Measurements from ENCODE around the gene DNAI1. TPM values are rescaled to one million over a fixed set of nuclear protein-coding genes. Genes with fewer than 3 reads are reported as not detected.
A peak's percentile ranks its signal among the peaks of the same experiment; 100 is the strongest.

Gene DNAI1
- total RNA-seq, 1 donor from 2014 or later: 1.8 TPM

- Histone ChIP-seq H3K4me1 (ENCODE audit: insufficient read depth, low read length) (peaks cover 14% of the 10 kb centered on the region), H3K9ac (ENCODE audit: low read length) (no peak overlapping the region), H3K27me3 (ENCODE audit: insufficient read depth, low read length) (peaks cover 26% of the 10 kb centered on the region), H3K4me2 (ENCODE audit: low read length) (no peak overlapping the region), H3K27ac (ENCODE audit: low read depth, low read length) (no peak overlapping the region), H4K20me1 (ENCODE audit: insufficient read depth, low read length) (no peaks in the 10 kb centered on the region), H3K36me3 (ENCODE audit: insufficient read depth, low read length) (no peaks in the 10 kb centered on the region), H3K4me3 (ENCODE audit: insufficient read depth, low read depth, low read length) (no peak overlapping the region), H3K9me3 (ENCODE audit: insufficient read depth, low read depth, low read length) (no peaks in the 10 kb centered on the region), H3K79me2 (ENCODE audit: insufficient read depth, low read length) (no peaks in the 10 kb centered on the region), H2AFZ (ENCODE audit: low read depth, low read length) (no peak overlapping the region)
- H3K27ac Mint-ChIP-seq (ENCODE audit: unreplicated experiment): no peak overlapping the region
- H3K9me3 Mint-ChIP-seq (ENCODE audit: unreplicated experiment): peaks cover 6% of the 10 kb centered on the region
- H3K4me3 Mint-ChIP-seq (ENCODE audit: unreplicated experiment): no peak overlapping the region
- DNase-seq (ENCODE audit: low read depth) (no peak), FAIRE-seq (no peak)
- H3K4me1 Mint-ChIP-seq (ENCODE audit: low read depth, unreplicated experiment): peaks cover 21% of the 10 kb centered on the region
- TF ChIP-seq CTCF (IDR thresholded peaks at IDR 0.05; ENCODE audit: insufficient read depth, low read depth, low read length) (peak; percentile 96), EZH2 (IDR thresholded peaks at IDR 0.05; ENCODE audit: insufficient read depth, low read length) (no peak)
- H3K27me3 Mint-ChIP-seq (ENCODE audit: low read depth, unreplicated experiment): peaks cover 34% of the 10 kb centered on the region
- no peaks in the 10 kb centered on the region for H3K36me3 Mint-ChIP-seq (ENCODE audit: low read depth, unreplicated experiment)
Observed at GRCh38 chr9:34500623-34501267, 42.1 kb downstream of the DNAI1 start.

- Histone ChIP-seq H3K4me2 (ENCODE audit: low read length) (no peak overlapping the region), H4K20me1 (ENCODE audit: insufficient read depth, low read length) (no peaks in the 10 kb centered on the region), H3K9ac (ENCODE audit: low read length) (no peak overlapping the region), H3K79me2 (ENCODE audit: insufficient read depth, low read length) (no peaks in the 10 kb centered on the region), H3K27ac (ENCODE audit: low read depth, low read length) (no peak overlapping the region), H3K9me3 (ENCODE audit: insufficient read depth, low read depth, low read length) (no peaks in the 10 kb centered on the region), H3K4me3 (ENCODE audit: insufficient read depth, low read depth, low read length) (no peak overlapping the region), H3K36me3 (ENCODE audit: insufficient read depth, low read length) (no peaks in the 10 kb centered on the region), H2AFZ (ENCODE audit: low read depth, low read length) (no peak overlapping the region), H3K4me1 (ENCODE audit: insufficient read depth, low read length) (peaks cover 14% of the 10 kb centered on the region), H3K27me3 (ENCODE audit: insufficient read depth, low read length) (peaks cover 26% of the 10 kb centered on the region)
- no peak overlapping the region for H3K4me3 Mint-ChIP-seq (ENCODE audit: unreplicated experiment)
- FAIRE-seq (no peak), DNase-seq (ENCODE audit: low read depth) (no peak)
- TF ChIP-seq CTCF (IDR thresholded peaks at IDR 0.05; ENCODE audit: insufficient read depth, low read depth, low read length): no peak
- no peak for TF ChIP-seq EZH2 (IDR thresholded peaks at IDR 0.05; ENCODE audit: insufficient read depth, low read length)
- H3K9me3 Mint-ChIP-seq (ENCODE audit: unreplicated experiment): peaks cover 6% of the 10 kb centered on the region
- peaks cover 21% of the 10 kb centered on the region for H3K4me1 Mint-ChIP-seq (ENCODE audit: low read depth, unreplicated experiment)
- H3K27ac Mint-ChIP-seq (ENCODE audit: unreplicated experiment): no peak overlapping the region
- H3K27me3 Mint-ChIP-seq (ENCODE audit: low read depth, unreplicated experiment): peaks cover 40% of the 10 kb centered on the region
- H3K36me3 Mint-ChIP-seq (ENCODE audit: low read depth, unreplicated experiment): no peaks in the 10 kb centered on the region
Observed at GRCh38 chr9:34501372-34501771, 42.8 kb downstream of the DNAI1 start.

- no peak overlapping the region for H3K4me3 Mint-ChIP-seq (ENCODE audit: unreplicated experiment)
- TF ChIP-seq CTCF (IDR thresholded peaks at IDR 0.05; ENCODE audit: insufficient read depth, low read depth, low read length) (peak; percentile 16), EZH2 (IDR thresholded peaks at IDR 0.05; ENCODE audit: insufficient read depth, low read length) (no peak)
- peaks cover 46% of the 10 kb centered on the region for H3K27me3 Mint-ChIP-seq (ENCODE audit: low read depth, unreplicated experiment)
- Histone ChIP-seq H3K27ac (ENCODE audit: low read depth, low read length) (no peak overlapping the region), H3K36me3 (ENCODE audit: insufficient read depth, low read length) (no peaks in the 10 kb centered on the region), H3K9me3 (ENCODE audit: insufficient read depth, low read depth, low read length) (no peaks in the 10 kb centered on the region), H3K79me2 (ENCODE audit: insufficient read depth, low read length) (no peaks in the 10 kb centered on the region), H4K20me1 (ENCODE audit: insufficient read depth, low read length) (no peaks in the 10 kb centered on the region), H2AFZ (ENCODE audit: low read depth, low read length) (no peak overlapping the region), H3K9ac (ENCODE audit: low read length) (no peak overlapping the region), H3K4me1 (ENCODE audit: insufficient read depth, low read length) (peaks cover 14% of the 10 kb centered on the region), H3K4me3 (ENCODE audit: insufficient read depth, low read depth, low read length) (no peak overlapping the region), H3K27me3 (ENCODE audit: insufficient read depth, low read length) (peaks cover 26% of the 10 kb centered on the region), H3K4me2 (ENCODE audit: low read length) (peak overlapping the region; percentile 38)
- peaks cover 21% of the 10 kb centered on the region for H3K4me1 Mint-ChIP-seq (ENCODE audit: low read depth, unreplicated experiment)
- no peak overlapping the region for H3K27ac Mint-ChIP-seq (ENCODE audit: unreplicated experiment)
- peaks cover 6% of the 10 kb centered on the region for H3K9me3 Mint-ChIP-seq (ENCODE audit: unreplicated experiment)
- H3K36me3 Mint-ChIP-seq (ENCODE audit: low read depth, unreplicated experiment): peaks cover 2% of the 10 kb centered on the region
- peak; percentile 81 for DNase-seq (ENCODE audit: low read depth)
- FAIRE-seq: no peak
Observed at GRCh38 chr9:34501889-34502425, 43.4 kb downstream of the DNAI1 start.

Measured in astrocyte (in vitro differentiated cells and primary cell).